ENCODE measurements around the gene ABCA2.

Gene ABCA2

DNA sequence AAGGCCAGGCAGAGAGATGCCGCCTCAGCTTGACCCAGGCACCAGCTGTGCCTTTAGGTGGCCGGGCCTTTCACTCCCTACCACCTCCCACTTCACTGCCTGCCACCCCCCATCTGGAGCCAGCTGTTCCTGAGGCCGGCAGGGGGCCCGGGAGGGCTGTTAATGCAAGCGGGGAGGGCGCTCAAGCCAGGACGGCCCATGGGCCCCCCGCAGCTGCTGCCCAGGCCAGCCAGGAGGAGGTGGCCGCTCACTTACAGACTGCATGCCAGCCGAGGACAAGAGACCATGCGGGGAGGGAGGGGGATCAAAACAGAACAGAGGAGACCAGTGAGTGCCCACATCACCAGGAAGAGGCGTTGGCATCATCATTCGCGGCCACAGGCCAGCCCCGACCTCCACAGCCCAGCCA lies 4.5 kb downstream of the ABCA2 start:
- TF ChIP-seq GATA1 (IDR thresholded peaks at IDR 0.05; ENCODE audit: low read depth, low read length) (no peak), POLR2A (IDR thresholded peaks at IDR 0.05; ENCODE audit: low read length) (no peak)

DNA sequence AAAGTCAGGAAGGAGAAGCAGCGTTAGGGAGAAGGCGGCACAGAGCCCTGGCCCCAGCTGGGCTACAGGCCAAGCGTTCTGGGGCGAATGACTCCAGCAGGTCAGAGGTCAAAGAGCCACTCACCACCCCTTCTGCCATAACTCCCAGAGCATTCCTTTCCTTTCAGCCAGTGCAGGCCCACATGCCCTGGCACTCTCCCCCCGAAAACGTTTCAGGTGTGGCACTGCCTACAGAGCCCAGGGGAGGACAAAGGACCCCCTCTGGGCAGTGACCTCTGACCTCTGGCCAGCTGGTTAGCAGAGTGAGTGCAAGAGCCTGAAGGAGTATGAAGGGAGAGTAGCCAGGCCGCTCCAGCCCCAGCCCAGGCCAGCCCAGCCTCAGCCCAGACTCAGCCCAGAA lies 4.9 kb downstream of the ABCA2 start:
- no peak for DNase-seq
- TF ChIP-seq POLR2A (IDR thresholded peaks at IDR 0.05; ENCODE audit: low read length) = no peak
- no peak for TF ChIP-seq GATA1 (IDR thresholded peaks at IDR 0.05; ENCODE audit: low read depth, low read length)

More for the DNA sequence above, 4.5 kb downstream of the ABCA2 start:
- no peak for DNase-seq

DNA sequence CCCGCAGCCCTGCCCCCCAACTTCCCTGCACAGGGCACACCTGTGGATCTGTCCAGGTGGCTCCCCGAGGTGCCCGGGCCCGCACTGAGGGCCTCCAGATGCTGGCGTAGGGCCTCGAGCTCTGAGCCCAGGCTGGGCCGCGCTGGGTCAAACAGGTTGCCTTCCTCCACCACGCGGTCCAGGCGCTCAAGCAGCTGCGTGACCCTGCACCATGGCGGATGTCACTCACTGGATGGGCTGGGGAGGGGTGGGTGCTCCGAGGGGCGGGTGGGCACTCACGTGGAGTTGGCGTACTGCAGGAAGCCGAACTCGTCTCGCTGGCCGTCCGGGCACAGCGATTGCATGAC lies 5.4 kb downstream of the ABCA2 start:
- no peak for DNase-seq
- no peak for TF ChIP-seq GATA1 (IDR thresholded peaks at IDR 0.05; ENCODE audit: low read depth, low read length)
- TF ChIP-seq POLR2A (IDR thresholded peaks at IDR 0.05; ENCODE audit: low read length) = no peak

DNA sequence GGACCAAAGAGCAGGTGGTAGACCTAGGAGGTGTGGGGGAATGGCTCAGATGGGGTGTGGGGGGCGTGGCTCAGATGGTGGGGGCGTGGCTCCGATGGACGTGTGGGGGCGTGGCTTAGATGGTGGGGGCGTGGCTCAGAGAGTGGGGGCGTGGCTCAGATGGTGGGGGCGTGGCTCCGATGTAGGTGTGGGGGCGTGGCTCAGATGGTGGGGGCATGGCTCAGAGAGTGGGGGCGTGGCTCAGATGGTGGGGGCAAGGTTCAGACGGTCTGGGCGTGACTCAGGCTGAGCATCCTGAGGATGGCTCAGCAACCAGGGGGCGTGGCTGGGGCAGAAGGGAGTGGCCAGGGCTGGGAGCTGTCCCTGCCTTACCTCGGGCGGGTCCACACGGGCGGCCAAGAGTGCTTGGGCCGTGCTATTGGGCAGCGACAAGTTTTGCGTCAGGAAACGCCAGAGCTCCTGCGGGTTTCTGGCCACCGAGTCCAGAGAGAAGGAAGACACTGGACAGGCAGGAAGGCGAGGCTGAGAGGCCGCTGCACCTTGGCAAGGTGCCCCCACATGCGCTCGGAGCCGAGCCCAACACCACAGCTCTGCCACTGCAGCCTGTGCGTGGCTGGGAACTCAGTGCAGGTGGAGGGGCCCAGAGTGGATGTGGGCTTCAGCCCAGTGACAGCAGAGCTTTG lies 5.9 kb downstream of the ABCA2 start:
- peak; percentile 83 to 89 for DNase-seq
- no peak for TF ChIP-seq GATA1 (IDR thresholded peaks at IDR 0.05; ENCODE audit: low read depth, low read length)
- no peak for TF ChIP-seq POLR2A (IDR thresholded peaks at IDR 0.05; ENCODE audit: low read length)

DNA sequence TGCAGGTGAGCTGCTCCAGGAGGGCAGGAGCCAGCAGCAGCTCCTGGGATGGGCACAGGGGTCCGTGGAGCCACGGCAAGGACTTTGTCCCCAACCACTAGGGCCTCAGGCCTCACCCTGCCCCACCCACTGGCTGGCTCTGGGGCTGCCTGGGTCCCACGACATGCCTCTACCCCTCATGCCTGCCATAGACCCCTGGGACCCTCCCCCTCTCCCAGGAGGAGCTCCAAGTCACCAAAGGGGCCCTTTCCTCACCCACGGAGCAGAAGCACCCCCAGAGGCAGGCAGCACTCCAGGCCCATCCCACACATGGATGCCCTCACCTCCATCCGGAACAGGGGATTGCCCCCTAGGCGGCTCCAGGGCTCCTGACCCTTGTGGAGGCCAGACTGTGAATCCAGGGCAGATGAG lies 6.5 kb downstream of the ABCA2 start:
- TF ChIP-seq GATA1 (IDR thresholded peaks at IDR 0.05; ENCODE audit: low read depth, low read length) (no peak), POLR2A (IDR thresholded peaks at IDR 0.05; ENCODE audit: low read length) (no peak)
- DNase-seq = no peak

DNA sequence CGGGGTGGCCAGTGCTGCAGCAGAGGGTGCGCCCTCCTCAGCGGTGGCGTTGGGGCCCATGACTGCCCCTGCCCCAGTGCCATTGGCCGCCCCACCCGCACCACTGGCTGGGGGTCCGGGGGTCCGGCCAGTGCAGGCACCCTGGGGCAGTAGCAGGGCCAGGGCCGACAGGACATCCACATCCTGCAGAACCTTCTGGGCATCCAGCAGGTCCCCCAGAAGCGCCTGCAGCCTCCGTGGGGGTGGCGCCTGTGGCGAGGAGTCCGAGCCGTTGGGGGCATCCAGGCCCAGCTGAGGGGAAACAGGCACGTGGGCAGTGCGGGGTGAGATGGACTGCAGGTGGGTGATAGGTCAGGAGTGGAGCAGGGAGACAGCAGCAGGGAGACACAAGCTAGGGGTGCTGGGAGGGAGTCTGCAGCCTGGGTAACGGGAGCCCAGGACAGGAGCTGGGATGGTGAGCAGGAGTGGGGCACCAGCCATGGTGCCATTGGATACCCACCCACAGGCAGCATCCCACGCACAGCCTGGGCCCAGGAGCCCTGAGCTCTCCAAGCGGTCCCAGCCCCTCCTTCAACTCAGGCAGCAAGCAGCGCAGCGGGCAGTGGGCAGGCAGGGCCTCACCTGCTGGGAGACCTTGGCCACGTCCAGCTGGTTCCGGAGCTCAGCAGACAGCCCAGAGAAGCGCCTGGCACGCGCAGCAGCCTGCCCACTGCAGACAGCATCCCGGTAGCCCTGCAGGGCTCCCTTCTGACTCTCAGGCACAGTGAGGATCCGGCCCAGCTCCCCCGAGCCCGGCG lies 7.1 kb downstream of the ABCA2 start:
- no peak for DNase-seq
- TF ChIP-seq GATA1 (IDR thresholded peaks at IDR 0.05; ENCODE audit: low read depth, low read length) (no peak), POLR2A (IDR thresholded peaks at IDR 0.05; ENCODE audit: low read length) (no peak)

DNA sequence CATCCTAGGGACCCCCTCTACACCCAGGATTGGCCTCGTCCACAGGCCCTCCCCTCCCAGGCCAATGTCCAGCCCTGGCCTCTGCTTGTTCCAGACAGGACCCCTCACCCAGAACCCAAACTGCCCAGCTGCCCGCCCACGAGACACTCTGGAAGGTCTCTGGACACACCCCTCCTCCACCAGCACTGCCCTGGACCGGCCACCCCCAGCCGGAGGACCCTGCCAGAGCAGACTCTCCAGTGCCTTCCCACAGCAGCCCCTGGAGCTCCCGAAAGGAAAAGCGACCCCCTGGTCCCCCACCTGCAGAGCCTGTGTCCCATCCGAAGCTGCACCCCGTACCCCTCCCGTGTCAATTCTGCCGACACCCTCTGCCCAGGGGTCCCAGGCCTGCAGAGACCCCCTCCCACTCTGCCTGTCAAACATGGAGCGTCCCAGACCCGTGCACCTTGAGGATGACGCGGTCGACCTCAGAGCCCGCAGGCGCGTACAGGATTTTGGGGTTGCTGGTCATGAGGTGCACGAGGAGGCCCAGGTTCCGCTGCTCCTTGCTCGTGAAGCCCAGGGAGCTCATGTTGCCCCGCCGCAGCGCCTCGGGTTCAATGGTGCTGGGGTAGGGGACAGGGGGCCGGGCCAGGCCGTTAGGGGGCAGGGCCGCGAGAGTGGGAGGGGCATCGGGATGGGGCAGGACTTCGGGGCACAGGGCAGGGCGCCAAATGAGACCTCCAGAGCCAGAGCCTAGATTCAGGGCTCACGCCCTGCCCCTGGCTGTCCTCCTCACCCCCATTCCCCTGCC lies 8.0 kb downstream of the ABCA2 start:
- TF ChIP-seq POLR2A (IDR thresholded peaks at IDR 0.05; ENCODE audit: low read length) (no peak), GATA1 (IDR thresholded peaks at IDR 0.05; ENCODE audit: low read depth, low read length) (no peak)
- DNase-seq = no peak

DNA sequence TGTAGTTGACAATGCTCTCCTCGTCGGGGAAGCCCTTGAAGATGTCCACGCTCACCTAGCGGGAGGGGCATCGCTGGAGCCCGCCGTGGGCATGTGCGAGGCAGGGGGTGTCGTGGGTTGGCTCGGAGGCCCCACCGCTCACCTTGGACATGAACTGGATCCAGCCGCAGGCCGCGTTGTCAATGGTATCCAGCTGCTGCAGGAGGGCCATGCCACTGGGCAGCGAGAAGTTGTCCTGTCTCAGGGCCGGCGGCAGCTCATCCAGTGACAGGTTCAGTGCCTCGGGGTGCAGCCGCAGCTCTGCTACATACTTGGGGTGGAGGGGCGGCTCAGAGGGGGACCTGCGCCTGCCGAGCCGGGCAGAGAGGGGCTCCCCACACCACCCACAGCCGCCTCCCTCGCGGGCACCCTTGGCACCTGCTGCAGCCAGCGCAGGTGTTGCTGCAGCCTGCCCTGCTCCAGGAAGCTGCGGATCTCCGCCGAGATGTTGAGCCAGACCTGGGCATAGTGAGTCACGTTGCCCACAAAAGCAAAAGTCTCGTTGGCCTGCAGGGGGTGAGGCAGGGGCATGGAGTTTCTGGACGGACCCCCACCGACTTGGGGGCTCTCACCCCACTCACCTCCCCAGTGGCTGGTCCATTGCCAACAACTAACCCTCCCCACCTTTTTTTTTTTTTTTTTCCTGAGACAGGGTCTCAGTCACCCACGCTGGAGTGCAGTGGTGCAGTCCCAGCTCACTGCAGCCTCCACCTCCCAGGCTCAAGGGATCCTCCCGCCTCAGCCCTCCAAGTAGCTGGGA lies 9.1 kb downstream of the ABCA2 start:
- DNase-seq = no peak
- no peak for TF ChIP-seq GATA1 (IDR thresholded peaks at IDR 0.05; ENCODE audit: low read depth, low read length)
- no peak for TF ChIP-seq POLR2A (IDR thresholded peaks at IDR 0.05; ENCODE audit: low read length)

DNA sequence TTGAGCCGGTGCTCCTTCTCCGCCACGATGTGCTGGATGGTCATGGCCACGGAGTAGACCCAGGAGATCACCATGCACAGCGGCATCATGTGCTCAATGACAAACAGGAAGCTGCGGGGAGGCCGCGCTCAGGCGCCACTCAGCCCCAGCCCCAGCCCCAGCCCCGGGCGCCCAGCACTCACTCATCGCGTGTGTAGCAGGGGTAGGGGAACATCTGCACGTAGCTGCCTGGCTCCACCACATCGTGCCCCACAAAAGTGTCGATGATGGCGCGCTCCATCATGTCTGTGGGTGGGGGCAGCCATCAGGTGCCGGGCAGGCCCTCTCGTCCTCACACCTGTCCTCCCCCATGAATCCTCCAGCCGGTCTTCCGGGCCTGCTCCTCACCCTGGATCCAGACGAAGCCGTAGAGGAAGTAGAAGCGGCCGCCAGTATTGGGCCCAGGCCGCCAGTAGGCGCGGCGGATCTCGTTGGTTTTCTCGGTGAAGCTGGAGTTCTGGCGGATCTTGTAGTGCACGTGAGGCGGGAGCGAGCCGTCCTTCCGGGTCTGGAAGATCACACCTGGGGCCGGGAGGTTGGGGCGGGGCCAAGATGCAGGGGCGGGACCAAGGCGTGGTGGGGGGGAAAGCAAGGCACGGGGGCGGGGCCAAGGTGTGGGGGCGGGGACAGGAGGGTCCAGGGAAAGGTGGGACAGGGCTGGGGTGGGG lies 10.1 kb downstream of the ABCA2 start:
- no peak for TF ChIP-seq GATA1 (IDR thresholded peaks at IDR 0.05; ENCODE audit: low read depth, low read length)
- no peak for TF ChIP-seq POLR2A (IDR thresholded peaks at IDR 0.05; ENCODE audit: low read length)
- no peak for DNase-seq

DNA sequence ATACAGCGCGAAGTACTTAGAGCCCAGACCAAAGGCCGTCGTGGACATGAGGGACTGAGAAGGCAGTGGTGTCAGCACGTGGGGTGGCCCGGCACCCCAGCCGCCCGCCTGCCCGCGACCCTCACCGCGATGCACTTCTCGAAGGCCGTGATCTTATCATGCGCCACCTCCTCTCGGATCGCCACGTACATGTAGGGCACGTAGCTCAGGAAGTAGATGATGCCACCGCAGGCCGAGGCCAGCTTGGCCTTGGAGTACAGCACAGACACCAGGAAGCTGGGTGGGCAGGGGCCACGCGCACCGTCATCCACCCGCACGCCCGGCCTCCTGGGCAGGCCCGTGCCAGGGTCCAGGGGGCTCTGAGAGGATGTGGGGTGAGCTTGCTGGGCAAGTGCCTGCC lies 11.0 kb downstream of the ABCA2 start:
- TF ChIP-seq POLR2A (IDR thresholded peaks at IDR 0.05; ENCODE audit: low read length) = no peak
- DNase-seq = no peak

DNA sequence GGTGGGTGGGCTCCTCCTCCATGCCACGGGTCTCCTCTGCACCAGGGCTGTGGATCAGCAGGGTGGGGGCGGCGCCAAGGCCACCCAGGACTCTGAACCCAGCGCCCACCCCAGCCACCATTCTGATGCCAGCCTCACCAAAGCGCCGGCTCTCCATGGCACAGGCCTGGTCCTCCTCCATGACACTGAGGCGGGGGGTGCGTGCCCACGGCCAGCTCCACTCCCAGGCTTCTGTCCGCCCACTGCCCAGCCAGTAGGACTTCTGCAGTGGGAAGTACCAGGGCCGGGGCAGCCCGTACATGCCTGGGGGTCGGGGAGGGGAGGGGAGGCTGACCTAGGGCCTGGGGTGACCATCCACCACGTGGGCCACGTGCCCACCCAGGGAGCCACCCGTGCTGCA lies 11.6 kb downstream of the ABCA2 start:
- TF ChIP-seq POLR2A (IDR thresholded peaks at IDR 0.05; ENCODE audit: low read length) (no peak), GATA1 (IDR thresholded peaks at IDR 0.05; ENCODE audit: low read depth, low read length) (no peak)
- DNase-seq = no peak

DNA sequence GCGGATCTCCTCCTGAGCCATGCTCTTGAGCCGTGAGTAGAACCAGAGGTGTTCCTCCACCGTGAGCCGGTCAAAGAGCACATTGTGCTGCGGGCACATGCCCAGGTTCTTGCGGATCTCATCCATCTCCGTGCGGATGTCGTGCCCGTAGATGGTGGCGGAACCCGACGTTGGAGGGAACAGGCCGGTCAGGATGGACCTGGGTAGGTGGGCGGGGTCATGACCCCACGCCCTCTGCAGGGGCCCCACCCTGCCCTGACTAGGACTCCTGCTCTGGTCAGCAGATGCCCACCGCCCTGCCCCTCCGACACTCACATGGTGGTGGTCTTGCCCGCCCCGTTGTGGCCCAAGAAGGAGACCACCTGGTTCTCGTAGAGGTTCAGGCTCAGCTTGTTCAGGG lies 12.1 kb downstream of the ABCA2 start:
- no peak for TF ChIP-seq POLR2A (IDR thresholded peaks at IDR 0.05; ENCODE audit: low read length)
- no peak for TF ChIP-seq GATA1 (IDR thresholded peaks at IDR 0.05; ENCODE audit: low read depth, low read length)

DNA sequence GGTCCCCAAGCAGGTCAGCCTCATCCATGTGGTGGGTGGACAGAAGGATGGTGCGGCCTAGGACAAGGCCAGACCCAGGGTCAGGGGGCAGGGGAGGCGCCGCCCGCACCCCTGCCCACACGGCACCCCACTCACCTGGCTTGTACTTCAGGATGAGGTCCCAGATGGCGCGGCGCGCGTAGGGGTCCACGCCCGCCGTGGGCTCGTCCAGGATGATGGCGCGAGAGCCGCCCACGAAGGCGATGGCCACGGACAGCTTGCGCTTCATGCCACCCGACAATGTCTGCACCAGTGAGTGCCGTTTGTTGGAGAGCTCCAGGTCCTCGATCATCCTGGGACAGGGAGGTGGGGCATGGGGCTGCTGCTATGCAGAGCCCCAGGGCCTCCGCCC lies 12.5 kb downstream of the ABCA2 start:
- TF ChIP-seq POLR2A (IDR thresholded peaks at IDR 0.05; ENCODE audit: low read length) (no peak), GATA1 (IDR thresholded peaks at IDR 0.05; ENCODE audit: low read depth, low read length) (no peak)
- no peak for DNase-seq

More for the DNA sequence above, 12.1 kb downstream of the ABCA2 start:
- DNase-seq = no peak

All from erythroblast (primary cell).